GM18951 (cell line): ENCODE data around the gene SF3B5.
A peak's percentile ranks its signal among the peaks of the same experiment; 100 is the strongest.
"Not testable (repeated sequence)": the region's sequence is repeated elsewhere in the genome, so short reads cannot be mapped to it uniquely, and the experiment has no call there.

ENCODE experiments used
- POLR2A ChIP-seq: IDR thresholded peaks from 4 replicates; pipeline ENCODE4 v1.6.1; 2011; ENCODE audit warnings: mild to moderate bottlenecking; ENCODE audit not compliant: insufficient read length, insufficient read depth; ENCODE audit errors: extremely low read depth
- in situ Hi-C: fragments of 300-500 bp; cut with MboI; formaldehyde crosslinking; loops from one replicate; pipeline ENCODE4 v1.12.0; 2022; ENCODE audit warnings: low sequenced_read_pairs, mixed read lengths, inconsistent platforms; ENCODE audit not compliant: unreplicated experiment

SF3B5 gene

GRCh38 chr6:144095134-144096002, at the start of gene SF3B5:
TSS of gene SF3B5 (minus strand) at chr6:144095573. CDS start at chr6:144095497, 76 bp downstream.
- in situ Hi-C loops, result no loop called here
- TF ChIP-seq POLR2A, result peak; percentile 89

GRCh38 chr6:144144996-144145395, 49.6 kb upstream of the SF3B5 start:
- in situ Hi-C loops, result no loop called here
- no peak for TF ChIP-seq POLR2A

GRCh38 chr6:144143878-144144277, 48.5 kb upstream of the SF3B5 start:
- in situ Hi-C loops, result no loop called here
- TF ChIP-seq POLR2A, result no peak

GRCh38 chr6:144143106-144143505, 47.7 kb upstream of the SF3B5 start:
- in situ Hi-C loops, result no loop called here
- no peak for TF ChIP-seq POLR2A

- in situ Hi-C loops, result no loop called here
- TF ChIP-seq POLR2A, result no peak
These were observed 46.1 kb upstream of the SF3B5 start for GRCh38 chr6:144141470-144141869.

GRCh38 chr6:144140867-144141266, 45.5 kb upstream of the SF3B5 start:
- in situ Hi-C loops, result no loop called here
- no peak for TF ChIP-seq POLR2A

GRCh38 chr6:144139817-144140216, 44.4 kb upstream of the SF3B5 start:
- no peak for TF ChIP-seq POLR2A
- in situ Hi-C loops, result no loop called here

GRCh38 chr6:144138542-144138941, 43.2 kb upstream of the SF3B5 start:
- TF ChIP-seq POLR2A, result no peak

GRCh38 chr6:144134737-144135136, 39.4 kb upstream of the SF3B5 start:
- in situ Hi-C loops, result no loop called here
- no peak for TF ChIP-seq POLR2A

More at GRCh38 chr6:144138542-144138941, 43.2 kb upstream of the SF3B5 start:
- in situ Hi-C loops, result no loop called here

GRCh38 chr6:144134176-144134575, 38.8 kb upstream of the SF3B5 start:
- in situ Hi-C loops, result no loop called here
- no peak for TF ChIP-seq POLR2A

- TF ChIP-seq POLR2A, result no peak
- in situ Hi-C loops, result no loop called here
These were observed 38.0 kb upstream of the SF3B5 start for GRCh38 chr6:144133225-144133821.

- in situ Hi-C loops, result not testable (repeated sequence)
These were observed 36.9 kb upstream of the SF3B5 start for GRCh38 chr6:144132167-144132690.

GRCh38 chr6:144131248-144131709, 35.9 kb upstream of the SF3B5 start:
- in situ Hi-C loops, result no loop called here
- no peak for TF ChIP-seq POLR2A

- TF ChIP-seq POLR2A, result no peak
- in situ Hi-C loops, result no loop called here
These were observed 34.1 kb upstream of the SF3B5 start for GRCh38 chr6:144129469-144129868.
